ENCODE results near the gene ATP1A3. TPM values are rescaled to one million over a fixed set of nuclear protein-coding genes. Genes with fewer than 3 reads are reported as not detected.

ATP1A3 gene
- total and polyA plus RNA-seq, 2 of the 13 experiments (the other 11 are each of a cell fraction or from before 2014, with no cell fraction given), result 0.01 to 0.04 TPM

GRCh38 chr19:41999878-42000208, 5.8 kb upstream of the ATP1A3 start:
- Histone ChIP-seq H3K4me1 (ENCODE audit: insufficient read depth, low read length) (no peaks in the 10 kb centered on the region), H4K20me1 (ENCODE audit: insufficient read depth, low read length) (0 out of 2 replicates have a peak, but pooled peaks cover 8% of the 10 kb centered on the region), H3K79me2 (ENCODE audit: insufficient read depth, low read length) (no peaks in the 10 kb centered on the region), H2AFZ (ENCODE audit: low read length) (no peak overlapping the region), H3K27me3 (ENCODE audit: control insufficient read depth in 1 of 2, insufficient read depth in 2 of 2, low read length in 2 of 2) (peaks cover 8 to 72% of the 10 kb centered on the region in 2 experiments; a peak in 4 of 5 replicates), H3K36me3 (replicated peaks in 1 of 2; ENCODE audit: control insufficient read depth in 1 of 2, insufficient read depth in 2 of 2, low read length in 2 of 2) (no peaks in the 10 kb centered on the region), H3K4me3 (replicated peaks in 1 of 3; ENCODE audit: insufficient read depth in 1 of 3, low read depth in 2 of 3, low read length in 3 of 3) (no peak overlapping the region), H3K9ac (ENCODE audit: insufficient read depth, low read depth, low read length) (no peak overlapping the region), H3K27ac (ENCODE audit: extremely low read length, insufficient read depth, low read length) (no peak overlapping the region), H3K4me2 (ENCODE audit: low read depth, low read length) (no peak overlapping the region), H3K9me3 (ENCODE audit: low read length) (no peaks in the 10 kb centered on the region)
- TF ChIP-seq KLF6 (CRISPR knock-in tag; IDR thresholded peaks at IDR 0.05) (no peak), RFX1 (IDR thresholded peaks at IDR 0.05) (no peak), ASH2L (IDR thresholded peaks at IDR 0.05; ENCODE audit: insufficient read length, low read depth, low read length) (no peak), ZC3H13 (CRISPR knock-in tag; IDR thresholded peaks at IDR 0.05) (no peak), TIGD3 (CRISPR knock-in tag; IDR thresholded peaks at IDR 0.05; ENCODE audit: borderline replicate concordance) (no peak), IRX3 (CRISPR knock-in tag; IDR thresholded peaks at IDR 0.05; ENCODE audit: borderline replicate concordance, low read depth) (no peak), NFIC (IDR thresholded peaks at IDR 0.05; ENCODE audit: low read length) (no peak), ZNF510 (CRISPR knock-in tag; IDR thresholded peaks at IDR 0.05; ENCODE audit: low read depth) (no peak)
- ChIA-PET POLR2A (no interaction called here), CTCF (ENCODE audit: low intra/inter-chr PET ratio, low total read pairs) (no interaction called here)
- no peak for DNase-seq (ENCODE audit: low spot score)
- no TSS peak for BruUV-seq (replicated peaks)
- intact Hi-C loops (cut with micrococcal nuclease; ENCODE audit: unreplicated experiment) (loop anchor here (2.0 kb wide), 1 partner anchor 35 kb away; no protein-coding TSS in a partner anchor), in situ Hi-C loops (cut with HindIII; ENCODE audit: extremely low pct_ligation_motif_present, low pct_unique_long_range_greater_than_20kb) (no loop called here)
- FAIRE-seq, result no peak
- no peak for ATAC-seq
- 8% methylated on average over 7 of the region's 7 CpGs for WGBS (ENCODE audit: low lambda C conversion rate)

All from HepG2 (cell line).